HepG2 (cell line): ENCODE measurements around the gene PRM3. TPM values are rescaled to one million over a fixed set of nuclear protein-coding genes. Genes with fewer than 3 reads are reported as not detected.

Experiments used
- ATF3 ChIP-seq: sonication (generic); formaldehyde crosslinking; IDR thresholded peaks from 2 replicates; pipeline ENCODE4 v1.4.0; 2020; ENCODE audit warnings: missing genetic modification reagents
- EHMT2 ChIP-seq: fragments of 200-600 bp; sonication (generic); IDR thresholded peaks from 2 replicates; pipeline ENCODE4 v1.7.0; 2017; ENCODE audit warnings: antibody characterized with exemption, low read depth, low read length, borderline replicate concordance
- FOXC1 ChIP-seq: sonication (generic); formaldehyde crosslinking; IDR thresholded peaks from 2 replicates; pipeline ENCODE4 v1.8.0; 2022; ENCODE audit warnings: mild to moderate bottlenecking, missing genetic modification reagents, borderline replicate concordance
- GFI1 ChIP-seq: sonication (generic); formaldehyde crosslinking; IDR thresholded peaks from 2 replicates; pipeline ENCODE4 v1.5.0; 2020; ENCODE audit warnings: missing genetic modification reagents, mild to moderate bottlenecking, borderline replicate concordance
- GLI4 ChIP-seq: sonication (generic); formaldehyde crosslinking; IDR thresholded peaks from 2 replicates; pipeline ENCODE4 v1.5.1; 2020; ENCODE audit warnings: missing genetic modification reagents, mild to moderate bottlenecking, moderate library complexity, borderline replicate concordance
- HOXA7 ChIP-seq: sonication (generic); formaldehyde crosslinking; IDR thresholded peaks from 2 replicates; pipeline ENCODE4 v1.8.1; 2022; ENCODE audit warnings: mild to moderate bottlenecking, missing genetic modification reagents, moderate library complexity
- MIER2 ChIP-seq: IDR thresholded peaks from 2 replicates; pipeline ENCODE4 v1.6.1; 2016; ENCODE audit warnings: missing biosample characterization, missing genetic modification reagents
- MIXL1 ChIP-seq: IDR thresholded peaks from 2 replicates; pipeline ENCODE4 v1.6.1; 2016
- RERE ChIP-seq: IDR thresholded peaks from 2 replicates; pipeline ENCODE4 v1.6.1; 2016; ENCODE audit warnings: low read depth, missing genetic modification reagents, missing compliant biosample characterization
- SIN3A ChIP-seq: IDR thresholded peaks from 2 replicates; pipeline ENCODE4 v1.6.1; 2011; ENCODE audit warnings: low read depth, mild to moderate bottlenecking, control low read depth, low read length, borderline replicate concordance
- SRF ChIP-seq: IDR thresholded peaks from 2 replicates; pipeline ENCODE4 v1.6.1; 2011; ENCODE audit warnings: mild to moderate bottlenecking, low read depth, low read length, moderate library complexity
- TAF15 ChIP-seq: fragments of 200-400 bp; formaldehyde crosslinking; IDR thresholded peaks from one replicate; pipeline ENCODE4 v1.6.1; 2018; ENCODE audit warnings: mild to moderate bottlenecking, low read depth, low read length; ENCODE audit not compliant: poor library complexity, severe bottlenecking
- USF2 ChIP-seq, 2 experiments: sonication (generic) in 1 of 2; formaldehyde crosslinking in 1 of 2; IDR thresholded peaks; 2 replicates each; pipeline versions ENCODE4 v1.5.1 to v1.6.1; 2011 to 2020; ENCODE audit warnings: borderline replicate concordance in 1 of 2, low read depth in 1 of 2, low read length in 1 of 2, mild to moderate bottlenecking in 1 of 2, missing genetic modification reagents in 1 of 2, moderate library complexity in 1 of 2
- ZBTB2 ChIP-seq: sonication (generic); formaldehyde crosslinking; IDR thresholded peaks from 2 replicates; pipeline ENCODE4 v1.8.0; 2022; ENCODE audit warnings: low read depth, missing genetic modification reagents
- ZFP82 ChIP-seq: sonication (generic); formaldehyde crosslinking; IDR thresholded peaks from 2 replicates; pipeline ENCODE4 v1.5.1; 2020; ENCODE audit warnings: mild to moderate bottlenecking, missing genetic modification reagents, borderline replicate concordance
- ZNF180 ChIP-seq: sonication (generic); formaldehyde crosslinking; IDR thresholded peaks from 2 replicates; pipeline ENCODE4 v1.4.0; 2020; ENCODE audit warnings: low read depth, missing genetic modification reagents, borderline replicate concordance
- ZNF296 ChIP-seq: sonication (generic); formaldehyde crosslinking; conservative IDR thresholded peaks from 2 replicates; pipeline ENCODE4 v1.5.0; 2020; ENCODE audit warnings: mild to moderate bottlenecking, missing genetic modification reagents
- ZNF766 ChIP-seq: sonication (generic); formaldehyde crosslinking; IDR thresholded peaks from 2 replicates; pipeline ENCODE4 v1.5.0; 2020; ENCODE audit warnings: missing genetic modification reagents, borderline replicate concordance
- ZNF83 ChIP-seq: sonication (generic); formaldehyde crosslinking; IDR thresholded peaks from 2 replicates; pipeline ENCODE4 v1.4.0; 2020; ENCODE audit warnings: missing genetic modification reagents, mild to moderate bottlenecking, borderline replicate concordance
- polyA plus RNA-seq, 8 experiments: library from polyadenylated mRNA; depleted of rRNA in 3 of 8; stranded (reverse) in 7 of 8; unstranded in 1 of 8; fragments of >200 nt; fragmentation: Illumina TruSeq in 4 of 8; extraction: Trizol in 4 of 8; gene quantifications; 2 replicates each; pipeline versions ENCODE4 v1.2.1 to v1.2.3, GENCODE V29; 2011 to 2016; ENCODE audit warnings: low read depth in 4 of 8, missing spikeins in 1 of 8, mixed read lengths in 1 of 8; ENCODE audit not compliant: insufficient read depth in 1 of 8
- total RNA-seq, 5 experiments: library from RNA; depleted of rRNA; stranded (reverse); fragments of >200 nt; fragmentation: Illumina TruSeq; extraction: Trizol; gene quantifications; 2 replicates each; pipeline ENCODE4 v1.2.3, GENCODE V29; 2016; ENCODE audit warnings: low read depth in 1 of 5

PRM3 gene
- total and polyA plus RNA-seq, 2 of the 13 experiments (the other 11 are each of a cell fraction or from before 2014, with no cell fraction given): not detected

GRCh38 chr16:11307639-11308492 is 34.4 kb upstream of the PRM3 start (continued):
- TF ChIP-seq USF2 (IDR thresholded peaks at IDR 0.05; ENCODE audit: low read depth, low read length): no peak
- no peak for TF ChIP-seq USF2 (CRISPR knock-in tag; IDR thresholded peaks at IDR 0.05; ENCODE audit: borderline replicate concordance)
- no peak for TF ChIP-seq MIER2 (CRISPR knock-in tag)
- no peak for TF ChIP-seq ATF3 (CRISPR knock-in tag)
- TF ChIP-seq RERE (CRISPR knock-in tag): no peak
- no peak for TF ChIP-seq EHMT2
- TF ChIP-seq ZNF180: no peak; the same call in 1 of the 2 replicates
- no peak for TF ChIP-seq GFI1 (CRISPR knock-in tag)
- no peak for TF ChIP-seq ZNF296 (CRISPR knock-in tag)
- TF ChIP-seq SIN3A: no peak
- no peak for TF ChIP-seq SRF
- TF ChIP-seq FOXC1 (CRISPR knock-in tag): no peak; the same call in 1 of the 2 replicates
- no peak for TF ChIP-seq TAF15
- TF ChIP-seq HOXA7 (CRISPR knock-in tag): no peak
- no peak for TF ChIP-seq GLI4 (CRISPR knock-in tag)
- no peak; the same call in 1 of the 2 replicates for TF ChIP-seq ZFP82 (CRISPR knock-in tag)
- no peak for TF ChIP-seq MIXL1
- no peak for TF ChIP-seq ZNF83 (CRISPR knock-in tag)
- no peak for TF ChIP-seq ZNF766 (CRISPR knock-in tag)
- TF ChIP-seq ZBTB2 (CRISPR knock-in tag): no peak
